Fibroblast of lung (primary cell): ENCODE results near the gene LSR.

Experiments
- CTCF ChIP-seq, 2 donors: IDR thresholded peaks in 1 of 2; conservative IDR thresholded peaks in 1 of 2; 1 replicate in 1 of 2; 2 replicates in 1 of 2; pipeline ENCODE4 v1.5.1; 2011 to 2012; ENCODE audit warnings: low read length in 2 of 2, control low read depth in 1 of 2, inconsistent platforms in 1 of 2, low read depth in 1 of 2, mild to moderate bottlenecking in 1 of 2
- EZH2 ChIP-seq: IDR thresholded peaks from 2 replicates; pipeline ENCODE4 v1.5.1; 2012; ENCODE audit warnings: low read length, control low read depth, mild to moderate bottlenecking; ENCODE audit errors: missing control alignments

- TF ChIP-seq CTCF (conservative IDR thresholded peaks at IDR 0.05 in 1 of 2, IDR thresholded peaks at IDR 0.05 in 1 of 2; ENCODE audit: low read depth in 1 of 2, low read length in 2 of 2) (no peak), EZH2 (no peak)
Observed at GRCh38 chr19:35204799-35205732, 43.7 kb upstream of the LSR start.
